Type B pancreatic cell (in vitro differentiated cells): ENCODE results near the gene TLK1. TPM values are rescaled to one million over a fixed set of nuclear protein-coding genes. Genes with fewer than 3 reads are reported as not detected.

Source experiments
- DNase-seq: peaks from one replicate; pipeline ENCODE4 v3.0.0; 2021; ENCODE audit warnings: mixed read lengths; ENCODE audit not compliant: unreplicated experiment; ENCODE audit errors: extremely low spot score
- H3K27ac Mint-ChIP-seq: 2 replicates; pipeline ENCODE4 v1.8.0; 2021; ENCODE audit warnings: mild to moderate bottlenecking, mixed read lengths
- H3K27me3 Mint-ChIP-seq: 2 replicates; pipeline ENCODE4 v1.8.0; 2021; ENCODE audit warnings: mixed read lengths
- H3K36me3 Mint-ChIP-seq: 2 replicates; pipeline ENCODE4 v1.8.0; 2021; ENCODE audit warnings: mixed read lengths
- H3K4me1 Mint-ChIP-seq: one replicate; pipeline ENCODE4 v1.8.0; 2021; ENCODE audit warnings: mixed read lengths; ENCODE audit not compliant: unreplicated experiment
- H3K4me3 Mint-ChIP-seq: 2 replicates; pipeline ENCODE4 v1.8.0; 2021; ENCODE audit warnings: mild to moderate bottlenecking, mixed read lengths
- H3K9me3 Mint-ChIP-seq: 2 replicates; pipeline ENCODE4 v1.8.0; 2021; ENCODE audit warnings: mixed read lengths
- CTCF ChIP-seq: fragments of 200-600 bp; sonication (generic); conservative IDR thresholded peaks from 2 replicates; pipeline ENCODE4 v1.5.0; 2021; ENCODE audit warnings: antibody characterized with exemption, mild to moderate bottlenecking
- total RNA-seq: library from RNA; stranded (reverse); gene quantifications from 2 replicates; pipeline ENCODE4 v1.2.1, GENCODE V29; 2021; ENCODE audit warnings: low replicate concordance

TLK1 gene
- total RNA-seq, 1 donor from 2014 or later = 54.2 TPM

GRCh38 chr2:170972296-170973224, 188.1 kb downstream of the TLK1 start:
- H3K4me3 Mint-ChIP-seq = peak overlapping the region; percentile 80
- H3K27me3 Mint-ChIP-seq = peaks cover 4% of the 10 kb centered on the region
- H3K9me3 Mint-ChIP-seq = no peaks in the 10 kb centered on the region
- TF ChIP-seq CTCF = no peak
- H3K36me3 Mint-ChIP-seq = no peaks in the 10 kb centered on the region
- DNase-seq = no peak
- H3K27ac Mint-ChIP-seq = peak overlapping the region; percentile 68
- H3K4me1 Mint-ChIP-seq = peaks cover 8% of the 10 kb centered on the region

GRCh38 chr2:170971071-170971470, 189.6 kb downstream of the TLK1 start:
- Mint-ChIP-seq H3K27me3 (peaks cover 4% of the 10 kb centered on the region), H3K36me3 (peaks cover 5% of the 10 kb centered on the region), H3K4me1 (peaks cover 8% of the 10 kb centered on the region), H3K27ac (no peak overlapping the region), H3K4me3 (no peak overlapping the region), H3K9me3 (no peaks in the 10 kb centered on the region)
- no peak for DNase-seq
- no peak for TF ChIP-seq CTCF

- Mint-ChIP-seq H3K9me3 (no peaks in the 10 kb centered on the region), H3K27me3 (peaks cover 4% of the 10 kb centered on the region), H3K36me3 (peaks cover 12% of the 10 kb centered on the region), H3K4me3 (no peak overlapping the region), H3K27ac (no peak overlapping the region), H3K4me1 (peaks cover 8% of the 10 kb centered on the region)
- TF ChIP-seq CTCF = no peak
- no peak for DNase-seq
Observed at GRCh38 chr2:170969872-170970496, 190.7 kb downstream of the TLK1 start.

GRCh38 chr2:170969030-170969429, 191.7 kb downstream of the TLK1 start:
- H3K4me1 Mint-ChIP-seq = peaks cover 8% of the 10 kb centered on the region
- no peak overlapping the region for H3K27ac Mint-ChIP-seq
- TF ChIP-seq CTCF = no peak
- H3K9me3 Mint-ChIP-seq = no peaks in the 10 kb centered on the region
- DNase-seq = no peak
- H3K4me3 Mint-ChIP-seq = no peak overlapping the region
- peaks cover 14% of the 10 kb centered on the region for H3K36me3 Mint-ChIP-seq
- no peaks in the 10 kb centered on the region for H3K27me3 Mint-ChIP-seq

- H3K4me3 Mint-ChIP-seq = no peak overlapping the region
- peaks cover 8% of the 10 kb centered on the region for H3K4me1 Mint-ChIP-seq
- TF ChIP-seq CTCF = no peak
- H3K9me3 Mint-ChIP-seq = no peaks in the 10 kb centered on the region
- H3K36me3 Mint-ChIP-seq = peaks cover 15% of the 10 kb centered on the region
- no peak overlapping the region for H3K27ac Mint-ChIP-seq
- H3K27me3 Mint-ChIP-seq = no peaks in the 10 kb centered on the region
- no peak for DNase-seq
Observed at GRCh38 chr2:170968205-170969003, 192.3 kb downstream of the TLK1 start.
